HCT116 (cell line): Measurements from ENCODE around the gene SPHKAP. TPM values are rescaled to one million over a fixed set of nuclear protein-coding genes. Genes with fewer than 3 reads are reported as not detected.

ENCODE experiments used
- ATAC-seq: fragments of 200-7000 bp; cut with Tn5 transposase; 2 replicates; pipeline ENCODE4 v1.9.1; 2020; ENCODE audit warnings: mild to moderate bottlenecking, moderate library complexity
- BruUV-seq: library from RNA; stranded (reverse); fragments of 400-500 nt; replicated peaks from 2 replicates; lab custom pipeline; 2021; lab: Mats Ljungman, UMichigan
- CTCF ChIA-PET: fragments of 300-600 bp; sonication (Branson Sonifier 250); formaldehyde crosslinking; loops from one replicate; lab custom pipeline; 2021; ENCODE audit warnings: antibody characterized with exemption; lab: Charles Lee
- POLR2A ChIA-PET: fragments of 300-600, 350-600 bp; sonication (Branson Sonifier 250); formaldehyde crosslinking; loops from one replicate; lab custom pipeline; 2021; ENCODE audit warnings: antibody characterized with exemption; lab: Charles Lee
- RAD21 ChIA-PET, 2 experiments: fragments of 300-600 bp; sonication (Branson Sonifier 250); formaldehyde crosslinking; loops; one replicate each; lab custom pipeline; 2023; ENCODE audit warnings: low total read pairs in 2 of 2; ENCODE audit not compliant: uncharacterized antibody in 2 of 2, unreplicated experiment in 2 of 2, low non-redundant PET in 1 of 2; lab: Charles Lee
- DNase-seq: peaks from one replicate; pipeline ENCODE4 v3.0.0-alpha.2; 2010; ENCODE audit warnings: low read depth, low spot score
- H2AFZ ChIP-seq: fragments of 200-600 bp; shearing (Covaris generic), sonication (generic); 2 replicates; pipeline ENCODE4 v1.6.1; 2017; ENCODE audit warnings: low read depth, mixed run types, mixed read lengths, antibody characterized with exemption, low read length; ENCODE audit not compliant: poor library complexity, severe bottlenecking
- H3K27ac ChIP-seq: 2 replicates; pipeline ENCODE4 v1.5.1; 2012; ENCODE audit warnings: low read depth, low read length
- H3K27me3 ChIP-seq: fragments of 200-600 bp; sonication (generic); 2 replicates; pipeline ENCODE4 v1.6.1; 2016; ENCODE audit warnings: mixed run types, low read length, mixed read lengths; ENCODE audit not compliant: insufficient read depth
- H3K36me3 ChIP-seq, 2 experiments: fragments of 200-500 bp in 1 of 2; fragments of 200-600 bp in 1 of 2; sonication (Bioruptor generic) in 1 of 2; sonication (generic) in 1 of 2; 2 replicates each; pipeline versions ENCODE4 v1.5.1 to v1.6.1; 2014 to 2016; ENCODE audit warnings: low read length in 2 of 2, inconsistent platforms in 1 of 2, mixed read lengths in 1 of 2, mixed run types in 1 of 2; ENCODE audit not compliant: insufficient read depth in 2 of 2, control insufficient read depth in 1 of 2
- H3K4me1 ChIP-seq, 2 experiments: fragments of 200-600 bp in 1 of 2; sonication (generic) in 1 of 2; 2 replicates each; pipeline versions ENCODE4 v1.5.1 to v1.6.1; 2012 to 2017; ENCODE audit warnings: low read length in 2 of 2, inconsistent platforms in 1 of 2, mild to moderate bottlenecking in 1 of 2, mixed read lengths in 1 of 2, mixed run types in 1 of 2, moderate library complexity in 1 of 2; ENCODE audit not compliant: insufficient read depth in 2 of 2, control insufficient read depth in 1 of 2
- H3K4me2 ChIP-seq: fragments of 200-600 bp; sonication (generic); 2 replicates; pipeline ENCODE4 v1.6.1; 2017; ENCODE audit warnings: mixed run types, low read length, mixed read lengths
- H3K4me3 ChIP-seq, 2 experiments: fragments of 200-600 bp in 1 of 2; sonication (generic) in 1 of 2; replicated peaks in 1 of 2; 2 replicates each; pipeline ENCODE4 v1.5.1; 2011 to 2016; ENCODE audit warnings: low read length in 2 of 2, control low read depth in 1 of 2, low read depth in 1 of 2, mild to moderate bottlenecking in 1 of 2, mixed read lengths in 1 of 2, mixed run types in 1 of 2
- H3K79me2 ChIP-seq: fragments of 200-600 bp; sonication (generic); 2 replicates; pipeline ENCODE4 v1.6.1; 2017; ENCODE audit warnings: mild to moderate bottlenecking, mixed run types, low read length, moderate library complexity, mixed read lengths; ENCODE audit not compliant: insufficient read depth
- H3K9ac ChIP-seq: fragments of 200-600 bp; sonication (generic); 2 replicates; pipeline ENCODE4 v1.6.1; 2016; ENCODE audit warnings: low read length, mixed read lengths
- H3K9me2 ChIP-seq: fragments of 200-600 bp; sonication (generic), shearing (Covaris generic); 2 replicates; pipeline ENCODE4 v1.6.1; 2017; ENCODE audit warnings: mixed run types, mild to moderate bottlenecking, moderate library complexity; ENCODE audit not compliant: insufficient read depth
- H3K9me3 ChIP-seq, 2 experiments: fragments of 200-500 bp in 1 of 2; fragments of 200-600 bp in 1 of 2; sonication (Bioruptor generic) in 1 of 2; sonication (generic) in 1 of 2; 2 replicates each; pipeline ENCODE4 v1.6.1; 2014 to 2017; ENCODE audit warnings: low read length in 2 of 2, mixed read lengths in 2 of 2, inconsistent platforms in 1 of 2, low read depth in 1 of 2, mild to moderate bottlenecking in 1 of 2, mixed run types in 1 of 2, moderate library complexity in 1 of 2; ENCODE audit not compliant: control insufficient read depth in 1 of 2, insufficient read depth in 1 of 2
- H4K20me1 ChIP-seq: fragments of 200-600 bp; sonication (generic), shearing (Covaris generic); 2 replicates; pipeline ENCODE4 v1.6.1; 2017; ENCODE audit warnings: mixed run types, mild to moderate bottlenecking, moderate library complexity; ENCODE audit not compliant: insufficient read depth
- EGR1 ChIP-seq: IDR thresholded peaks from 2 replicates; pipeline ENCODE4 v1.6.1; 2012; ENCODE audit warnings: low read depth
- JUND ChIP-seq: IDR thresholded peaks from 2 replicates; pipeline ENCODE4 v1.6.1; 2012
- MAX ChIP-seq: IDR thresholded peaks from 2 replicates; pipeline ENCODE4 v1.6.1; 2012
- POLR2A ChIP-seq: IDR thresholded peaks from 2 replicates; pipeline ENCODE4 v1.7.0; 2011; ENCODE audit warnings: borderline replicate concordance; ENCODE audit not compliant: insufficient read depth, insufficient read length; ENCODE audit errors: extremely low read depth
- POLR2AphosphoS5 ChIP-seq: IDR thresholded peaks from 2 replicates; pipeline ENCODE4 v1.6.1; 2011; ENCODE audit warnings: mild to moderate bottlenecking, low read depth, low read length, moderate library complexity
- RAD21 ChIP-seq: IDR thresholded peaks from 2 replicates; pipeline ENCODE4 v1.6.1; 2012; ENCODE audit warnings: low read depth, mild to moderate bottlenecking
- TCF7L2 ChIP-seq: IDR thresholded peaks from 2 replicates; pipeline ENCODE4 v1.7.0; 2011; ENCODE audit warnings: borderline replicate concordance, inconsistent platforms; ENCODE audit not compliant: insufficient read depth, insufficient read length; ENCODE audit errors: extremely low read depth
- ZFX ChIP-seq: fragments of 450-650 bp; IDR thresholded peaks from 2 replicates; pipeline ENCODE4 v1.6.1; 2017
- ZNF274 ChIP-seq: fragments of 200-500 bp; sonication (Bioruptor generic); IDR thresholded peaks from 2 replicates; pipeline ENCODE4 v1.6.1; 2014; ENCODE audit warnings: mild to moderate bottlenecking, low read depth, low read length, inconsistent platforms
- intact Hi-C: fragments of 100-400 bp; cut with micrococcal nuclease; formaldehyde crosslinking; loops from 2 replicates; pipeline ENCODE4 v1.10.0; 2022
- total RNA-seq: library from RNA; stranded (reverse); gene quantifications from one replicate; pipeline ENCODE4 v1.2.1, GENCODE V29; 2021; ENCODE audit not compliant: unreplicated experiment
- TF ChIP-seq, protein P1 (sequence below), 3 experiments: fragments of 200-600 bp in 1 of 3; sonication (generic) in 1 of 3; IDR thresholded peaks in 2 of 3; conservative IDR thresholded peaks in 1 of 3; 2 replicates each; pipeline ENCODE4 v1.5.1; 2012 to 2017; ENCODE audit warnings: low read depth in 2 of 3, low read length in 2 of 3, antibody characterized with exemption in 1 of 3, borderline replicate concordance in 1 of 3, control low read depth in 1 of 3, mild to moderate bottlenecking in 1 of 3, mixed read lengths in 1 of 3, mixed run types in 1 of 3, moderate library complexity in 1 of 3; ENCODE audit not compliant: insufficient read depth in 1 of 3
- TF ChIP-seq, protein P2 (sequence below): IDR thresholded peaks from 2 replicates; pipeline ENCODE4 v1.6.1; 2011; ENCODE audit warnings: mild to moderate bottlenecking, low read length, moderate library complexity; ENCODE audit not compliant: insufficient replicate concordance; ENCODE audit errors: extremely low read depth

SPHKAP gene
- total RNA-seq, 1 experiment from 2014 or later = not detected

DNA sequence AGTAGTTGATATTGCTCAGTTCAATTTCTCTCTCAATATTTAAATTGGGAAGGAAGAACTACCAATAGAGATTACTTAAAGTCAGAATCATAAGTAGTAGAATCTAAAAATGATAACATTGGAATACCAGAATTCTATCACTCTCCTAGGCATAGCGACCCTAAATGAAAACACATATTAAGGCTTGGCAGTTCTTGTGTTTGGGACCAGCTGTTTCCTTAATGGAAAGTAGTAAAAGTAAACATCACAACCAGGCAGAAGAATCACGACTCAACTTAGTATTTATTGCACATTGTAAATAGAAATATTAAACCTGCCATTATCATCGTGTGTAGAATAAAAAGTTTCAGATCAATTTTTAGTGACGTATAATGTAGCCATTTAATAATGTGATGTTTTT, 117.5 kb downstream of the SPHKAP start:
- ChIA-PET RAD21 (no interaction called here), CTCF (no interaction called here), POLR2A (no interaction called here)
- Histone ChIP-seq H3K36me3 (no peaks in the 10 kb centered on the region), H3K4me3 (no peak overlapping the region), H3K9ac (no peak overlapping the region), H3K4me2 (no peak overlapping the region), H3K27me3 (no peaks in the 10 kb centered on the region), H3K27ac (no peak overlapping the region), H3K9me2 (no peaks in the 10 kb centered on the region), H3K9me3 (no peaks in the 10 kb centered on the region), H3K79me2 (no peaks in the 10 kb centered on the region), H3K4me1 (no peaks in the 10 kb centered on the region), H2AFZ (no peak overlapping the region), H4K20me1 (no peaks in the 10 kb centered on the region)
- intact Hi-C loops = no loop called here
- no TSS peak for BruUV-seq
- DNase-seq = no peak
- TF ChIP-seq EGR1 (no peak), POLR2AphosphoS5 (no peak), MAX (no peak), TCF7L2 (no peak), ZFX (no peak), POLR2A (no peak), RAD21 (no peak), ZNF274 (no peak), JUND (no peak)
- TF ChIP-seq, protein P1, sequence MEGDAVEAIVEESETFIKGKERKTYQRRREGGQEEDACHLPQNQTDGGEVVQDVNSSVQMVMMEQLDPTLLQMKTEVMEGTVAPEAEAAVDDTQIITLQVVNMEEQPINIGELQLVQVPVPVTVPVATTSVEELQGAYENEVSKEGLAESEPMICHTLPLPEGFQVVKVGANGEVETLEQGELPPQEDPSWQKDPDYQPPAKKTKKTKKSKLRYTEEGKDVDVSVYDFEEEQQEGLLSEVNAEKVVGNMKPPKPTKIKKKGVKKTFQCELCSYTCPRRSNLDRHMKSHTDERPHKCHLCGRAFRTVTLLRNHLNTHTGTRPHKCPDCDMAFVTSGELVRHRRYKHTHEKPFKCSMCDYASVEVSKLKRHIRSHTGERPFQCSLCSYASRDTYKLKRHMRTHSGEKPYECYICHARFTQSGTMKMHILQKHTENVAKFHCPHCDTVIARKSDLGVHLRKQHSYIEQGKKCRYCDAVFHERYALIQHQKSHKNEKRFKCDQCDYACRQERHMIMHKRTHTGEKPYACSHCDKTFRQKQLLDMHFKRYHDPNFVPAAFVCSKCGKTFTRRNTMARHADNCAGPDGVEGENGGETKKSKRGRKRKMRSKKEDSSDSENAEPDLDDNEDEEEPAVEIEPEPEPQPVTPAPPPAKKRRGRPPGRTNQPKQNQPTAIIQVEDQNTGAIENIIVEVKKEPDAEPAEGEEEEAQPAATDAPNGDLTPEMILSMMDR (IDR thresholded peaks at IDR 0.05 in 2 of 3, conservative IDR thresholded peaks at IDR 0.05 in 1 of 3; ENCODE audit: borderline replicate concordance in 1 of 3, insufficient read depth in 1 of 3, low read depth in 2 of 3, low read length in 2 of 3) = no peak
- TF ChIP-seq, protein P2, sequence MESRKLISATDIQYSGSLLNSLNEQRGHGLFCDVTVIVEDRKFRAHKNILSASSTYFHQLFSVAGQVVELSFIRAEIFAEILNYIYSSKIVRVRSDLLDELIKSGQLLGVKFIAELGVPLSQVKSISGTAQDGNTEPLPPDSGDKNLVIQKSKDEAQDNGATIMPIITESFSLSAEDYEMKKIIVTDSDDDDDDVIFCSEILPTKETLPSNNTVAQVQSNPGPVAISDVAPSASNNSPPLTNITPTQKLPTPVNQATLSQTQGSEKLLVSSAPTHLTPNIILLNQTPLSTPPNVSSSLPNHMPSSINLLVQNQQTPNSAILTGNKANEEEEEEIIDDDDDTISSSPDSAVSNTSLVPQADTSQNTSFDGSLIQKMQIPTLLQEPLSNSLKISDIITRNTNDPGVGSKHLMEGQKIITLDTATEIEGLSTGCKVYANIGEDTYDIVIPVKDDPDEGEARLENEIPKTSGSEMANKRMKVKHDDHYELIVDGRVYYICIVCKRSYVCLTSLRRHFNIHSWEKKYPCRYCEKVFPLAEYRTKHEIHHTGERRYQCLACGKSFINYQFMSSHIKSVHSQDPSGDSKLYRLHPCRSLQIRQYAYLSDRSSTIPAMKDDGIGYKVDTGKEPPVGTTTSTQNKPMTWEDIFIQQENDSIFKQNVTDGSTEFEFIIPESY = no peak
- no peak for ATAC-seq
